T-cell (primary cell): Measurements from ENCODE around the gene GALNT11. TPM values are rescaled to one million over a fixed set of nuclear protein-coding genes. Genes with fewer than 3 reads are reported as not detected.

Experiments
- ATAC-seq, 4 experiments: fragments of 200-7000 bp in 3 of 4; fragments of 150-1000 bp in 1 of 4; cut with Tn5 transposase; replicated peaks in 1 of 4; 1 replicate in 3 of 4; 2 replicates in 1 of 4; pipeline ENCODE4 v1.10.0; 2021; ENCODE audit warnings: moderate library complexity in 3 of 4, mild to moderate bottlenecking in 2 of 4, moderate number of reproducible peaks in 1 of 4
- CTCF ChIA-PET, 2 donors: fragments of 300-600 bp; sonication (Branson Sonifier 250); formaldehyde crosslinking; loops; one replicate each; lab custom pipeline; 2022; ENCODE audit warnings: antibody characterized with exemption in 2 of 2; lab: Charles Lee
- POLR2A ChIA-PET, 2 donors: fragments of 300-600 bp; sonication (Branson Sonifier 250); formaldehyde crosslinking; loops; one replicate each; lab custom pipeline; 2022; ENCODE audit warnings: antibody characterized with exemption in 2 of 2; lab: Charles Lee
- DNase-seq, 35 experiments: peaks; one replicate each; pipeline versions ENCODE4 v3.0.0 to v3.0.0-alpha.2; 2013 to 2023
- H3K27ac ChIP-seq: one replicate; pipeline ENCODE4 v1.5.1; 2013; ENCODE audit warnings: low read length
- H3K27me3 ChIP-seq, 2 experiments: replicated peaks in 1 of 2; 1 replicate in 1 of 2; 2 replicates in 1 of 2; pipeline versions ENCODE4 v1.6.1 to v1.7.0; 2013; ENCODE audit warnings: low read length in 1 of 2, mixed read lengths in 1 of 2; ENCODE audit not compliant: control insufficient read depth in 2 of 2, insufficient read depth in 2 of 2; ENCODE audit errors: extremely low read depth in 1 of 2
- H3K36me3 ChIP-seq, 2 donors: 1 replicate in 1 of 2; 2 replicates in 1 of 2; pipeline versions ENCODE4 v1.6.1 to v1.7.0; 2013; ENCODE audit warnings: low read length in 1 of 2; ENCODE audit not compliant: control insufficient read depth in 2 of 2, insufficient read depth in 1 of 2; ENCODE audit errors: extremely low read depth in 1 of 2
- H3K4me1 ChIP-seq, 2 experiments: 1 replicate in 1 of 2; 2 replicates in 1 of 2; pipeline versions ENCODE4 v1.6.1 to v1.7.0; 2013; ENCODE audit warnings: low read length in 2 of 2, mixed read lengths in 1 of 2; ENCODE audit not compliant: insufficient read depth in 2 of 2, control insufficient read depth in 1 of 2; ENCODE audit errors: extremely low read depth in 1 of 2
- H3K4me3 ChIP-seq, 2 donors: 1 replicate in 1 of 2; 2 replicates in 1 of 2; pipeline versions ENCODE4 v1.5.1 to v1.7.0; 2013; ENCODE audit warnings: mild to moderate bottlenecking in 2 of 2, low read length in 1 of 2, moderate library complexity in 1 of 2; ENCODE audit not compliant: control insufficient read depth in 1 of 2; ENCODE audit errors: extremely low read depth in 1 of 2
- H3K9me3 ChIP-seq: 2 replicates; pipeline ENCODE4 v1.7.0; 2013
- H3K27ac Mint-ChIP-seq, 2 donors: one replicate each; pipeline ENCODE4 v1.8.0; 2020 to 2021; ENCODE audit warnings: mild to moderate bottlenecking in 2 of 2, mixed read lengths in 2 of 2
- H3K27me3 Mint-ChIP-seq, 2 donors: one replicate each; pipeline ENCODE4 v1.8.0; 2021 to 2022; ENCODE audit warnings: mixed read lengths in 2 of 2
- H3K36me3 Mint-ChIP-seq: one replicate; pipeline ENCODE4 v1.8.0; 2021; ENCODE audit warnings: mixed read lengths
- H3K4me1 Mint-ChIP-seq, 3 donors: one replicate each; pipeline ENCODE4 v1.8.0; 2020 to 2022; ENCODE audit warnings: mixed read lengths in 3 of 3, mild to moderate bottlenecking in 1 of 3
- H3K4me3 Mint-ChIP-seq, 3 donors: one replicate each; pipeline ENCODE4 v1.8.0; 2020 to 2022; ENCODE audit warnings: mild to moderate bottlenecking in 3 of 3, mixed read lengths in 3 of 3, moderate library complexity in 3 of 3
- H3K9me3 Mint-ChIP-seq, 3 donors: one replicate each; pipeline ENCODE4 v1.8.0; 2020 to 2022; ENCODE audit warnings: mixed read lengths in 3 of 3
- WGBS: methylation state at CpG from one replicate; pipeline ENCODE4 v1.1.5; 2013; ENCODE audit warnings: missing lambda C conversion rate; ENCODE audit not compliant: insufficient coverage; 5-methylcytosine and 5-hydroxymethylcytosine counted together
- total RNA-seq, 35 experiments: library from RNA in 6 of 35; stranded (reverse) in 6 of 35; fragments of 120-200 nt in 1 of 35; gene quantifications; one replicate each; pipeline versions ENCODE4 v1.2.1 to v1.2.4 and lab custom pipeline; 2013 to 2026

Gene GALNT11
- total RNA-seq, 5 donors from 2014 or later (not counting 1 experiment from before 2014, with no cell fraction given), result 20.4 to 28.2 (median 24.0) TPM

DNA sequence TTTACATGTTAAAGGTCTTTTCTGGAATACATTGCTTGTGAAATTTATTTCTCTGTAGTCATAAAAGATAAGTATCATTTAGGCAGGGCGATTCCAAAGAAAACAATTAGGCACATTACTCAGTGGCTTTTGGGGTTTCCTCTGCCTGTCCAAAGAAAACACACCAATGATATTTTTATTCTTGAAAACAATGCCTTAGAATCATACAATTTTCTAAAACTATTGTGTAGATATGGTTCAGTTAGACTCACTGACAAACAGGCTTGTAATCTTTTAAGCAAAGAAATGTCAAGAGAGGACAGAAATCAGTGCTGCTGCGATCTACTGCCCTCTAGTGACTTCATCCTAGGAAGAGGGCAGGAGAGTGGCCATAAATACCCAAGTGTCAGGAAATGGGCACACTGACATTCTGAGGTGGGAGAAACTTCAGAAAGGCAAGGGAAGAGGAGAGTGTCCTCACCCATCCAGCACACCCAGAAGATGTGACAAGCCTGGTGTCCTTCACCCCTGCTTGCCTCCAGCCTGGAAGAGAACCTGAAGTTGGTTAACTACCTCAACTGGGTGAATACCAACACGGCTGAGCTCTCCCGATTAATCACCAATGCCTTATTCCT is 120.5 kb downstream of the GALNT11 start:
- peak overlapping the region; percentile 5 to 73 (median 8) for H3K4me3 Mint-ChIP-seq

DNA sequence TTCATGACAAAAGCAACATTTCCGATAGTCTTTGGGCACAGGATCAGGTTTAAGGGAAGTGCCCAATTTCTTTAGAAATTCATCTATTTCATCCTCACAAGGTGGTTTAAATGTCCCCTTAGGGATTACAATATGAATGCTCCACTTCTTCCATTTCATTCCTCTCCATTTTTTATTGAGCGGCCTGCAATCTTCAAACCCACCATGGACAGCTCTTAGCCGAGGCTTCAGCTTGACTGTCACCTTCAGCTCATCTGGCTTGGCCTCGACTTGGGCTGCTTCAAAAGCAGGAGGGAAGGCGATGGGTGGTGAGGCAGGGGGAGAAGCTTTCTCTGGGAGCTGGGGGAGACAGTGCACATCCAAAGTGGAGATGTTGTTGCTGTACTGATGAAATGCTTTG is 123.2 kb downstream of the GALNT11 start:
- Mint-ChIP-seq H3K4me1 (peaks cover 29 to 32% (median 31%) of the 10 kb centered on the region in 3 donors), H3K4me3 (no peak overlapping the region), H3K36me3 (peaks cover 49% of the 10 kb centered on the region), H3K9me3 (no peaks in the 10 kb centered on the region), H3K27ac (peak overlapping the region; percentile 9 to 55), H3K27me3 (no peaks in the 10 kb centered on the region)
- Histone ChIP-seq H3K27ac (no peak overlapping the region), H3K27me3 (no peaks in the 10 kb centered on the region), H3K4me1 (peaks cover 20% of the 10 kb centered on the region in 2 experiments), H3K9me3 (no peaks in the 10 kb centered on the region), H3K36me3 (peaks cover 6 to 61% of the 10 kb centered on the region in 2 donors), H3K4me3 (no peak overlapping the region)
- DNase-seq (no peak), ATAC-seq (no peak)
- ChIA-PET POLR2A (no interaction called here), CTCF (interaction anchor here in 1 of 2 donors (0.7 to 1.2 kb wide), 2 partner anchors 13 to 21 kb away, joined by 4 read pairs; no protein-coding TSS in a partner anchor)
- WGBS, result 93% methylated on average over 3 of the region's 5 CpGs

More for the DNA sequence above, 120.5 kb downstream of the GALNT11 start:
- ATAC-seq (peak; percentile 30 to 45 (median 38)), DNase-seq (peak in 18 of 35 experiments; percentile 9 to 69 (median 31))
- WGBS, result 100% methylated on average over 2 of the region's 4 CpGs
- no peaks in the 10 kb centered on the region for H3K27me3 Mint-ChIP-seq
- H3K36me3 ChIP-seq, result peaks cover 6 to 43% of the 10 kb centered on the region in 2 donors
- ChIA-PET CTCF (no interaction called here), POLR2A (interaction anchor here in 1 of 2 donors (0.5 kb wide), 1 partner anchor 638 kb away, joined by 5 read pairs; no protein-coding TSS in a partner anchor)
- peaks cover 47 to 49% (median 47%) of the 10 kb centered on the region in 3 donors for H3K4me1 Mint-ChIP-seq
- H3K27ac ChIP-seq, result peak overlapping the region; percentile 59
- no peak overlapping the region for H3K4me3 ChIP-seq
- H3K27me3 ChIP-seq, result no peaks in the 10 kb centered on the region
- peak overlapping the region; percentile 86 to 88 for H3K27ac Mint-ChIP-seq
- peaks cover 32 to 36% of the 10 kb centered on the region in 2 experiments for H3K4me1 ChIP-seq
- no peaks in the 10 kb centered on the region for H3K9me3 Mint-ChIP-seq
- H3K36me3 Mint-ChIP-seq, result peaks cover 39% of the 10 kb centered on the region
- no peaks in the 10 kb centered on the region for H3K9me3 ChIP-seq

GRCh38 chr7:152149363-152149762 is 123.9 kb downstream of the GALNT11 start:
- ATAC-seq (no peak), DNase-seq (no peak)
- 100% methylated on average over 3 of the region's 6 CpGs for WGBS
- CTCF ChIA-PET, result interaction anchor here (0.6 to 1.2 kb wide), 4 partner anchors 14 to 34 kb away, joined by 3 to 4 read pairs (median 4); no protein-coding TSS in a partner anchor
- Histone ChIP-seq H3K4me3 (no peak overlapping the region), H3K36me3 (peaks cover 6 to 68% of the 10 kb centered on the region in 2 donors), H3K27ac (no peak overlapping the region), H3K9me3 (no peaks in the 10 kb centered on the region), H3K27me3 (no peaks in the 10 kb centered on the region), H3K4me1 (peaks cover 14% of the 10 kb centered on the region in 2 experiments)
- H3K27ac Mint-ChIP-seq, result peak overlapping the region; percentile 9 to 55
- no peak overlapping the region for H3K4me3 Mint-ChIP-seq
- H3K27me3 Mint-ChIP-seq, result no peaks in the 10 kb centered on the region
- H3K9me3 Mint-ChIP-seq, result no peaks in the 10 kb centered on the region
- H3K4me1 Mint-ChIP-seq, result peaks cover 23 to 26% (median 24%) of the 10 kb centered on the region in 3 donors
- peaks cover 55% of the 10 kb centered on the region for H3K36me3 Mint-ChIP-seq
- POLR2A ChIA-PET, result no interaction called here

DNA sequence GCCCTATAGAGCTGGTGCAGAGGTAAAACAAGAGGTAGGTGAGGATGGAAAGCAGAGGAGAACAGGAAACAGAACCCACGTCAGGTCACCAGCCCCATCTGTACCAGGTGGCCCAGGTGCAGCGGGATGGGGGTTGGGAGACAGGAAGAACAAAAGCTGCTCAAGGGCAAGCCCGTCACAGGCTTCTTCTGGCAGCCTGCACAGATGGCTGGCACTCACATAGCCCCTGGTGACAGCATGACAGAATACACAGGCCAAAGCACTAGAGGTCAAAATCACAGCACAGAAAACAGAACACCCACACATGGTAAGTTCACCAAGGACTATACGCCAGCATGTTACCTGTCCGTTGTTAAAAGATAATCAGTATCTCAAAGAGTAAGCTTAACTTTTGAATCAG is 126.8 kb downstream of the GALNT11 start:
- no peak for ATAC-seq
- Mint-ChIP-seq H3K27ac (peak overlapping the region; percentile 61 to 78), H3K36me3 (peaks cover 64% of the 10 kb centered on the region), H3K27me3 (no peaks in the 10 kb centered on the region), H3K4me3 (no peak overlapping the region), H3K9me3 (no peaks in the 10 kb centered on the region), H3K4me1 (peaks cover 0 to 3% (median 2%) of the 10 kb centered on the region in 3 donors)
- 71% methylated on average over 1 of the region's 5 CpGs for WGBS
- Histone ChIP-seq H3K27ac (no peak overlapping the region), H3K4me1 (no peaks in the 10 kb centered on the region), H3K27me3 (no peaks in the 10 kb centered on the region), H3K36me3 (peaks cover 11 to 88% of the 10 kb centered on the region in 2 donors), H3K4me3 (no peak overlapping the region), H3K9me3 (no peaks in the 10 kb centered on the region)
- CTCF ChIA-PET, result interaction anchor here (0.6 kb wide), 2 partner anchors 19 to 83 kb away, joined by 5 to 15 read pairs; no protein-coding TSS in a partner anchor
- DNase-seq, result no peak
- POLR2A ChIA-PET, result interaction anchor here in 1 of 2 donors (0.7 kb wide), 1 partner anchor 9 kb away, joined by 3 read pairs; no protein-coding TSS in a partner anchor

DNA sequence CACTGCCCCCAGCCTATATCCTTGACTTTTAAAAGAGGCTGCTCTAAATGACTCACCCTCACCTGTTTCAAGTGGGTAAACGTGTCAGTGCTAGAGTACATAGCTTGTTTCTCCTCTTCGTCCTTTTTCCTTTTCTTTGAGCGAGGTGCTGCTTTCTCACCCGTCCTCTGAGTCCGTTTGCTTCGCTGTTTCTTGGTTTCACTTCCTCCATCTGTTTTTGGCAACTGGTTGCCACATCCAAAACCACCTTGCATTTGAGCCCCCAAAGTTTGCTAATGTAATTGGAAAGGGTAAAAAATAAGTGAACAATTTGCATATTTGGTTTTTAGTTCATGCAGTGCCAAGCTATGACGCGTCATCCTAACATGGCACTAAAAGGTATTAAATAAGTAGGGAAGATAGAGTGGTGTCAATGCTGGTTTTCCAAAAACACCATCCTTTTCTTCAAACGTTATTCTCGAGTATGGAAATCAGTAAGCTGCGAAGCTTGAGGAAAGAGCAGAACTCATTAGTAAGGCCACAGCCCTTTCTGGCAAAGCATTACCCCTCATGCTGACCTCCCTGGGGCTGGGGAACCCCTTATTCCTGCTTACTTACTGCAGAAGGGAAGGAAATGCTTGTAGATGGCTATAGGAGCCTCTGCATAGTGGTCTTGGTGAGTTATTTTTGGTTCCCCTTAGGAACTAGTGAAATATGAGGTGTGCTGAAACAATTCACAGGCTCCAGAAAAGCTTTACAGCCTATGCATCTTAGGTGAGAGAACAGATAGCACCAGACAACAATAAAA is 133.5 kb downstream of the GALNT11 start:
- no peak overlapping the region for H3K4me3 ChIP-seq
- Mint-ChIP-seq H3K4me1 (peaks cover 9 to 21% (median 11%) of the 10 kb centered on the region in 3 donors), H3K27ac (peak overlapping the region; percentile 69 to 86), H3K27me3 (no peaks in the 10 kb centered on the region), H3K36me3 (peaks cover 57% of the 10 kb centered on the region), H3K9me3 (no peaks in the 10 kb centered on the region), H3K4me3 (peak overlapping the region; percentile 13 to 47 (median 25))
- POLR2A ChIA-PET, result no interaction called here
- no peak for DNase-seq
- H3K27me3 ChIP-seq, result no peaks in the 10 kb centered on the region
- peak in 3 of 4 experiments; percentile 35 to 59 (median 41) for ATAC-seq
- no peaks in the 10 kb centered on the region for H3K9me3 ChIP-seq
- H3K36me3 ChIP-seq, result peaks cover 6 to 74% of the 10 kb centered on the region in 2 donors
- no peak overlapping the region for H3K27ac ChIP-seq
- no peaks in the 10 kb centered on the region for H3K4me1 ChIP-seq
- WGBS, result 0% methylated on average over 1 of the region's 11 CpGs
- CTCF ChIA-PET, result no interaction called here

DNA sequence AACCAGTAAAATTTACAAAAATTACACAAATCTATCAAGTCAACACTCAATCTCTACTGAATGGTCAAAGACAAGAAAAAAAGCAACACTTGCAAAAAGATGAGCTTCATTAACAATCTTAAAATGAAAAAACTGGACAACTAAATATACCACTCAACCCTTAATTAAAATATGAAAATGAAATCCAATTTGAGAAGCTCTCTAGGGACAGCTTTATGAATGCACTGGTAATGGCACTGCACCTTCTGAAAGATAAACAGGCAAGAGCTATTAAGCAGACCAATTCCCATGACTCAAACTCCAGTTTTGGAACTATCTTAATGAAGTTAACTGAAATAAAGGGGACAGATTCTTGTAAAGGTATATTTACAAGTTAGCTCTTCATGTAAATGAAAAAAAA is 135.7 kb downstream of the GALNT11 start:
- Histone ChIP-seq H3K27ac (no peak overlapping the region), H3K27me3 (no peaks in the 10 kb centered on the region), H3K36me3 (peaks cover 1 to 70% of the 10 kb centered on the region in 2 donors), H3K9me3 (no peaks in the 10 kb centered on the region), H3K4me3 (no peak overlapping the region), H3K4me1 (no peaks in the 10 kb centered on the region)
- peak overlapping the region in 1 of 2 donors; percentile 16 for H3K27ac Mint-ChIP-seq
- peaks cover 9 to 21% (median 11%) of the 10 kb centered on the region in 3 donors for H3K4me1 Mint-ChIP-seq
- ChIA-PET CTCF (no interaction called here), POLR2A (no interaction called here)
- no peak for ATAC-seq
- H3K4me3 Mint-ChIP-seq, result no peak overlapping the region
- no peaks in the 10 kb centered on the region for H3K27me3 Mint-ChIP-seq
- H3K9me3 Mint-ChIP-seq, result no peaks in the 10 kb centered on the region
- H3K36me3 Mint-ChIP-seq, result peaks cover 52% of the 10 kb centered on the region
- DNase-seq, result no peak
